ENCODE data around the gene FCER1G.

Gene FCER1G

DNA sequence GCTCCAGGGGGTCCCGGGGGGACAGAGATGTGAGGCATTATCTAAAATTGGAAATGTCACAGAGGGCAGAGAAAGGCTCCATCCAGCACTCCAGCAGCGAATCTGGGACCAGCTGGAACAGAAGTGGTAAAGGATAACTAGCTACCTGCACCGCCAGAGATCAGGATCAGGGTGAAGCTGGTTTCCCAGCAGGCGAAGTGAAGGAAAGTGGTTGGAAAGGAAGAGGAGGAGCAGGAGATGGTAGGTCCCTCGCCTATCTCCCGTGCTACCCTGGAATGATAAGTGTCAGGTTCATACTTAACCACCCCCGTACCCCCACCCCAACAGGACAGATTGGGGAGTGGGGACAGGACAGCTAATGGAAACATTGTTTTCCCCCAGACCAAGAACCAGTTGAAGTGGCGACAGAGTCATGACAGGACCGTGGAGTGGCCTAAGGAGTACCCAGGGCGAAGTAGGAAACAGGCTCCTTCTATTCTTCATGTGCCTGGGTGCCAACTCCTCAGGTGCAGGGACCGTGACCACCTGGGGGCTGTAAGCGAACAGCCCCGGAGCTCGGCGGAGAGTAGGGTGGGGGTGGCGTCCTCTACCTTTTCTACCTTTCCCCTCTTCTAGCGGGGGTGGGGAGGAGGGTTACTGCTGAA is 38.5 kb upstream of the FCER1G start:
- H3K9me3 ChIP-seq (ENCODE audit: control insufficient read depth, insufficient read depth, low read length): no peaks in the 10 kb centered on the region
- peaks cover 16% of the 10 kb centered on the region for H3K36me3 ChIP-seq (ENCODE audit: control insufficient read depth, insufficient read depth, low read length)
- H3K9ac ChIP-seq (ENCODE audit: low read depth, low read length): peak overlapping the region; percentile 89
- no peaks in the 10 kb centered on the region for H3K27me3 ChIP-seq (ENCODE audit: control insufficient read depth, insufficient read depth, low read length)
- H3K4me1 ChIP-seq (ENCODE audit: control insufficient read depth, insufficient read depth, low read length): peaks cover 4% of the 10 kb centered on the region
- H3K4me3 ChIP-seq (ENCODE audit: low read depth, low read length): peak overlapping the region; percentile 99

DNA sequence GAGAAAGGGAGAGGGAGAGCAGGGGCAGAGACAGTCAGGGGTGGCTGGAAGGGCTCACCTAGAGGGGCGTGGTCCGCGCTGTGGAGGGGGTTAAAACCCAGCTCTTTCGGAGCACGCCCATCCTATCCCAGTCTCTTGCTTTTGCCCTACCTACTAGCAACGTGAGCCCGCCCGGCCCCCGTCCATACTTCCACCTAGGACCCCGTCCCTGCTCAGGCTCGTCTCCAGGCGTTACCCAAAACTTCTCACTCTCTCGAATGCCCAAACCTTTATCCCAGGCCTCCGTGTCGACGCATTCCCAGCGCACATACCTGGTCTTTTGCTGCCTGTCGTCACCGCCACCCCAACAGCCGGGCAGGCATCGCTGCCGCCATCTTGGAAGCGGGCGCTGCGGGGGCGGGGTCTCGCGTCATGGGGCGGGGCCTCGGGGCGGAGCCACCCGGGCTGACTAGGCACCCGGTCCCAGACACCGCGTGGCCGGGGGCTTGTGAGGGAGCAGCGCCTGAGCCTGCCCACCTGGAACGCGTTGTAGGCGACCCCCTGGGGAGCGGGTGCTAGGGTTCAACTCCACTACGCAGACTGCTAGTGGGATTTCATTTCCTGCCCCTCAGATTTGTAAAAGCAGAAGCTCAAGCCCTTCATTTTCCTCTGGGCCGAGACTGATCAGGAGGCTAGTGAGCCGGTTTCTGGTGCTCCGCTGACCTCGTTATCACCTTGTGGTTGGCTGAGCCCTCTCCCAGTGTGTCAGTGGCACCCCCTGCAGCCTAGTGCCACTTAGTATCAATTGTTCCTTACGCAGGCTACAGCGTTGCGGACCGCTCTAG is 37.8 kb upstream of the FCER1G start, which contains the start of gene B4GALT3:
TSS of gene B4GALT3 (minus strand) at position 396 of the 824 bp plus-strand sequence. CDS start 1,447 bp downstream, outside the sequence.
- H3K36me3 ChIP-seq (ENCODE audit: control insufficient read depth, insufficient read depth, low read length): peaks cover 10% of the 10 kb centered on the region
- H3K4me1 ChIP-seq (ENCODE audit: control insufficient read depth, insufficient read depth, low read length): peaks cover 4% of the 10 kb centered on the region
- peak within 1 kb of the TSS; percentile 89 for H3K9ac ChIP-seq (ENCODE audit: low read depth, low read length)
- H3K27me3 ChIP-seq (ENCODE audit: control insufficient read depth, insufficient read depth, low read length): no peaks in the 10 kb centered on the region
- no peaks in the 10 kb centered on the region for H3K9me3 ChIP-seq (ENCODE audit: control insufficient read depth, insufficient read depth, low read length)
- H3K4me3 ChIP-seq (ENCODE audit: low read depth, low read length): peak within 1 kb of the TSS; percentile 99

DNA sequence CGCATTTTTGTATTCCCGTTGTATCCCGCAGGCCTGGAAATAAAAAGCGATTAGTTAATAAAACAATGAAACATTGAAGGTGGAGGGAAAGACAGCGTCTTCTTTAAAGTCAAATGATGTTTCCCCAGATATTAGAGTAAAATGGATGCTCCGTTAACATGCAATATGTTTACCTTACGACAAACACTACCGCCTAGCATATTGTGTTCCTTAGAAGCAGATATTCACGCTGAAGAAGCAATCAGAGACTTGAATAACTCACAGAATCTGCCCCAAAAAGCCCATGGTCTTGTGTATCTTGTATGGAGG is 37.2 kb upstream of the FCER1G start:
- Histone ChIP-seq H3K4me3 (ENCODE audit: low read depth, low read length) (peak overlapping the region; percentile 99), H3K27me3 (ENCODE audit: control insufficient read depth, insufficient read depth, low read length) (no peaks in the 10 kb centered on the region), H3K9ac (ENCODE audit: low read depth, low read length) (no peak overlapping the region), H3K4me1 (ENCODE audit: control insufficient read depth, insufficient read depth, low read length) (peaks cover 4% of the 10 kb centered on the region), H3K9me3 (ENCODE audit: control insufficient read depth, insufficient read depth, low read length) (no peaks in the 10 kb centered on the region), H3K36me3 (ENCODE audit: control insufficient read depth, insufficient read depth, low read length) (peaks cover 9% of the 10 kb centered on the region)

DNA sequence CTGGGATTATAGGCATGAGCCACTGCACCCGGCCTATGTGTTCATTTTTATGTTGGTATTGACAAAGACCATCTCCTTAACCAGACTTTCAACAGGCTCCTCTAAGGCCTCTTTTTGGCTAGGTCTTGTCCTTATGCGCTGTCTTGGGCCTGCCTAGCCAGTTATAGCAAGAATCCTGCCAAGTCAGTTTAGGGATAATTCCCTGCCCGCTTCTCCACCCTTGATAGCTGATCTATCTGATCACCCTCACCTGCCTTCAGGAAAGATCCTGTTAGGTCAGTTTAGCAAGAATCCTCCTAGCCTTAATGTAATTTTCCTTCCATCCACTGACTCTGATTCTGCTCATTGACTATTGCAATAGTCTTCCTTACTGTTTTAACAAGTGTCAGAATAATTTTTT is 35.4 kb upstream of the FCER1G start:
- Histone ChIP-seq H3K36me3 (ENCODE audit: control insufficient read depth, insufficient read depth, low read length) (no peaks in the 10 kb centered on the region), H3K9ac (ENCODE audit: low read depth, low read length) (no peak overlapping the region), H3K4me3 (ENCODE audit: low read depth, low read length) (no peak overlapping the region), H3K27me3 (ENCODE audit: control insufficient read depth, insufficient read depth, low read length) (no peaks in the 10 kb centered on the region), H3K4me1 (ENCODE audit: control insufficient read depth, insufficient read depth, low read length) (peaks cover 4% of the 10 kb centered on the region), H3K9me3 (ENCODE audit: control insufficient read depth, insufficient read depth, low read length) (no peaks in the 10 kb centered on the region)

DNA sequence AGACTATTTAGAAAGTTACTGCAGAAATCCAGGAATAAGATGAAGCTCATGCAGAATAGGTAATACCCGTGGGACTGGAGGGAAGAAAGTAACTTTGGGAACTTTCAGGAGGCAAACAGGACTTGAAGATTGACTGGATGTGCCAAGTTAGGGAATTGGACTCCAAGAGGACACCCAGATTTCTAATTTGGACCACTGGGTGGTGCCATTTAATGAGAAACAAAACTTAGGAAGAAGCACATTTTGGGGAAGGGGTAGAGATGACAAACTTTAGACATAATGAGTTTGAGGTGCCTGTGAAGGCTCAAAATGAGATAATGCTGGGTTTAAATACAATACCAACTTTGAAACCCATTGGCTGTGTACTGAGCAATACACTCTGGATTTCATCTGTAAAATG is 34.5 kb upstream of the FCER1G start:
- Histone ChIP-seq H3K9me3 (ENCODE audit: control insufficient read depth, insufficient read depth, low read length) (no peaks in the 10 kb centered on the region), H3K36me3 (ENCODE audit: control insufficient read depth, insufficient read depth, low read length) (no peaks in the 10 kb centered on the region), H3K4me1 (ENCODE audit: control insufficient read depth, insufficient read depth, low read length) (peaks cover 4% of the 10 kb centered on the region), H3K4me3 (ENCODE audit: low read depth, low read length) (no peak overlapping the region), H3K9ac (ENCODE audit: low read depth, low read length) (no peak overlapping the region), H3K27me3 (ENCODE audit: control insufficient read depth, insufficient read depth, low read length) (no peaks in the 10 kb centered on the region)

DNA sequence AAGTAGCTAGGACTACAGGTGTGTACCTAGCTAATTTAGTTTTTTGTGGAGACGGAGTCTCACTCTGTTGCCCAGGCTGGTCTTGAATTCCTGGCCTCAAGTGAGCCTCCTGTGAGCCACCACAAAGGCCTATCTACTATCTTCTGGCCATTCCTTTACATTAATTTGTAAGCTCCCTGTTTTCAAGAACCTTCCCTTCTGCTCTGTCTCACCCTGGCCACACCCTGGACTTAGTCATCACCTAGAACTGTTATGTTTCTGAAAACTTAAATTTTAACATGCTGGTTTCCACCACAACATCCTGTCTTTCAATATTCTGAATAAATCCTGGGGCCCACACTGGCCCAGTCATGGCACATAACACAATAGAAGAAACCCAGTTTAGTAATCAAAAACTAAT is 32.9 kb upstream of the FCER1G start:
- Histone ChIP-seq H3K27me3 (ENCODE audit: control insufficient read depth, insufficient read depth, low read length) (no peaks in the 10 kb centered on the region), H3K9ac (ENCODE audit: low read depth, low read length) (no peak overlapping the region), H3K9me3 (ENCODE audit: control insufficient read depth, insufficient read depth, low read length) (no peaks in the 10 kb centered on the region), H3K36me3 (ENCODE audit: control insufficient read depth, insufficient read depth, low read length) (no peaks in the 10 kb centered on the region), H3K4me1 (ENCODE audit: control insufficient read depth, insufficient read depth, low read length) (peaks cover 4% of the 10 kb centered on the region), H3K4me3 (ENCODE audit: low read depth, low read length) (no peak overlapping the region)

DNA sequence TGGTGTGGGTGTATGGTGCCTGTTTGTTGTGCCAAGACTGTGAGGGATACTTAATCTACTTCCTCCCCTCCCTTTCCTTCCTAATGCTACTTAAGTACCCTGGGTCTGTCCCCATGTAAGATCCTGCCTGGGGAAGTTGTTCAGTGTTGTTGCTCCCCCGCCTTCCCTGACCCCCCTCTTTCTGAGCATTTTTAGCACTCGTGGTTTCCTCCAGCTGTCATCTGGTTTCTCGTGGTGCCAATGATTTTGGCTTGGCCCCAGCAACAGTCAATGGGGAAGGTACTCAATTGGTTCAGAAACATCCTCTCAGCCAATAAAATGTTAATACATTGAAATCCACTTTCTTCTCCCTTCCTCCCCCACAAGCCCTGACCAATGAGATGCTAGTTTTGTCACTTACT is 29.8 kb upstream of the FCER1G start:
- Histone ChIP-seq H3K9ac (ENCODE audit: low read depth, low read length) (no peak overlapping the region), H3K4me1 (ENCODE audit: control insufficient read depth, insufficient read depth, low read length) (no peaks in the 10 kb centered on the region), H3K36me3 (ENCODE audit: control insufficient read depth, insufficient read depth, low read length) (no peaks in the 10 kb centered on the region), H3K4me3 (ENCODE audit: low read depth, low read length) (no peak overlapping the region), H3K27me3 (ENCODE audit: control insufficient read depth, insufficient read depth, low read length) (no peaks in the 10 kb centered on the region), H3K9me3 (ENCODE audit: control insufficient read depth, insufficient read depth, low read length) (no peaks in the 10 kb centered on the region)

DNA sequence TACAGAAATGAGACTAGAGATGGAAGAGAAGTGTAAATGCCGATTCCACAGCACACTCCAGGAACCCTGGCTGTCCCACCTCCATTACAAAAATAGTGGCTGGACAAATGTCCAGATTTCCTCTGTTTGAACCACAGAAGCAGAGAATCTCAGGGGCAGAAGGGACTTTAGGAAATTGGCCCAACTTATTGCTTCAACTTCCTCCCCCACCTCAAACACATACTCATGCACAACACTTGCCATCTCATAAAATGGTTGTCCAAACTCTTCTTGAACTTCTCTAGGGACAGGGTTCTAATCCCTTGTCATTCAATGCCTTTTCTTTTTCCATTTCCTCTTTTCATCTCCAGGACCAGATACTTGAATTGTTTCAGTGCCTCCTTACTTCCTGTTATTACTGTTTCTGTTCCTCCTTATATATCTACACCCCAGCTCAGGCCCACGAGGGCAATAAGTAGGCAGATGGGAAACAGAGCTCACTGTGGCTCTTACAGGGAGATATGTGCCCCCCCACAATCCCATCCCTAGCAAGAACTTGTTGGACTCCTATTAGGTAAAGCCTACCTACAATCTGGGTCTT is 29.3 kb upstream of the FCER1G start:
- H3K4me3 ChIP-seq (ENCODE audit: low read depth, low read length): no peak overlapping the region
- H3K36me3 ChIP-seq (ENCODE audit: control insufficient read depth, insufficient read depth, low read length): no peaks in the 10 kb centered on the region
- no peaks in the 10 kb centered on the region for H3K9me3 ChIP-seq (ENCODE audit: control insufficient read depth, insufficient read depth, low read length)
- H3K4me1 ChIP-seq (ENCODE audit: control insufficient read depth, insufficient read depth, low read length): no peaks in the 10 kb centered on the region
- H3K27me3 ChIP-seq (ENCODE audit: control insufficient read depth, insufficient read depth, low read length): no peaks in the 10 kb centered on the region
- no peak overlapping the region for H3K9ac ChIP-seq (ENCODE audit: low read depth, low read length)

DNA sequence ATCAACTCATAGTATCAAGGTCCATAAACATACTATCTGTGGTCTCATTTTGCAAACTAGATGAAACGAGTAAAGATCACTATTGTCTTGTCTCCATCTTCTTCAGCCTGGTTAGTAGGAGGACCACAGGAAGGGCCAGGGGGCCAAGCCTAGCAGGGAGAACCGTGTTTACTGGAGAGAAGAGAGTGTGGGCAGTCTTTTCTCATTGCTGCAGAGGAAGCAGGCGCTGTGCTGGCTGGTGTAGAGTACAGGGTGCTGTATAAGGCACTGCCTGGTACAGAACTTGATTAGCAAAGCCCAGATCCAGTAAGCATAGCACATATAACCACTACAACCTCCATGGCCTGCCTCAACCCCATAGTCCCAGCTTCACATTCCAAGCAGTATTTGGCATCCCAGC is 27.8 kb upstream of the FCER1G start:
- Histone ChIP-seq H3K27me3 (ENCODE audit: control insufficient read depth, insufficient read depth, low read length) (no peaks in the 10 kb centered on the region), H3K36me3 (ENCODE audit: control insufficient read depth, insufficient read depth, low read length) (no peaks in the 10 kb centered on the region), H3K9ac (ENCODE audit: low read depth, low read length) (no peak overlapping the region), H3K4me3 (ENCODE audit: low read depth, low read length) (no peak overlapping the region), H3K9me3 (ENCODE audit: control insufficient read depth, insufficient read depth, low read length) (no peaks in the 10 kb centered on the region), H3K4me1 (ENCODE audit: control insufficient read depth, insufficient read depth, low read length) (no peaks in the 10 kb centered on the region)

DNA sequence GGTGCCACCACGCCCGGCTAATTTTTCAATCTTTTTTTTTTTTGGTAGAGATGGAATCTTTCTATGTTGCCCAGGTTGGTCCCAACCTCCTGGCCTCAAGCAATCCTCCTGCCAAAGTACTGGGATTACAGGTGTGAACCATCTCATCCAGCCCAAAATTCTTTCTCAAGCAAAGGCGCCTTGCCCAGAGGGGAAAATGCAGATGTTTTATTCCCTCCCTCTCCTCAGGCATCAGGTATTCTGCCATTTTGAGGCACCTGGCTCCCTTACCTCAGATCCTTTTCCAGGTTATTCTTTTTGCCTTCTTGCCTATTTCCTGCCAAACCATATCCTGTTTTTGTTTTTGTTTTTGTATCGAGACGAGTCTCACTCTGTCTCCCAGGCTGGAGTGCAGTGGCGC is 26.7 kb upstream of the FCER1G start:
- Histone ChIP-seq H3K9ac (ENCODE audit: low read depth, low read length) (no peak overlapping the region), H3K4me3 (ENCODE audit: low read depth, low read length) (no peak overlapping the region), H3K36me3 (ENCODE audit: control insufficient read depth, insufficient read depth, low read length) (peaks cover under 1% of the 10 kb centered on the region), H3K27me3 (ENCODE audit: control insufficient read depth, insufficient read depth, low read length) (no peaks in the 10 kb centered on the region), H3K4me1 (ENCODE audit: control insufficient read depth, insufficient read depth, low read length) (peaks cover 3% of the 10 kb centered on the region), H3K9me3 (ENCODE audit: control insufficient read depth, insufficient read depth, low read length) (no peaks in the 10 kb centered on the region)

DNA sequence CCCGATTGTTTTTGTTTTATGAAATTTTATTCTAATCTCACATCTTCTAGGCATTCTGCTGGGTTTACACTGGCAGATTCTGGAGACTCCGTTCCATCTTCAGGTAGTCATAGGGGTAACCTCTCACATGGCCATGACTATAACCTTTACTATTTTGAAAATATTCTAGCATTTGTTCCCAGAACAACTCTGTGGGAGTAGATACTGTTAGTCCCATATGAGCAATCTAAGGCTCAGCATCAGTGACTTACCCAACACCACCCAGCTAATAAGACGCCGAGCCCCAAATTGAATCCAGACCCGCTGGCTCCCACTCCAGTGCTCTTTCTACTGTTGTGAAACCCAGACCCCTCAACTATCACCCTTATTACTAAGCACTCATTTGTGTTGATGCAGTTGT is 26.1 kb upstream of the FCER1G start:
- no peak overlapping the region for H3K9ac ChIP-seq (ENCODE audit: low read depth, low read length)
- H3K27me3 ChIP-seq (ENCODE audit: control insufficient read depth, insufficient read depth, low read length): no peaks in the 10 kb centered on the region
- peaks cover 3% of the 10 kb centered on the region for H3K4me1 ChIP-seq (ENCODE audit: control insufficient read depth, insufficient read depth, low read length)
- peaks cover 2% of the 10 kb centered on the region for H3K36me3 ChIP-seq (ENCODE audit: control insufficient read depth, insufficient read depth, low read length)
- no peaks in the 10 kb centered on the region for H3K9me3 ChIP-seq (ENCODE audit: control insufficient read depth, insufficient read depth, low read length)
- no peak overlapping the region for H3K4me3 ChIP-seq (ENCODE audit: low read depth, low read length)

Measured in iPS-15b (cell line).